GOT3 (cell line): Measurements from ENCODE around the gene ROBO2.

ENCODE experiments used
- DNase-seq: peaks from one replicate; lab custom pipeline; 2025; ENCODE audit warnings: mixed read lengths; lab: John Stamatoyannopoulos, UW

ROBO2 gene

GRCh38 chr3:77052733-77053670 is 13.1 kb downstream of the ROBO2 start:
- DNase-seq = no peak

GRCh38 chr3:77053795-77054194 is 13.9 kb downstream of the ROBO2 start:
- no peak for DNase-seq

DNA sequence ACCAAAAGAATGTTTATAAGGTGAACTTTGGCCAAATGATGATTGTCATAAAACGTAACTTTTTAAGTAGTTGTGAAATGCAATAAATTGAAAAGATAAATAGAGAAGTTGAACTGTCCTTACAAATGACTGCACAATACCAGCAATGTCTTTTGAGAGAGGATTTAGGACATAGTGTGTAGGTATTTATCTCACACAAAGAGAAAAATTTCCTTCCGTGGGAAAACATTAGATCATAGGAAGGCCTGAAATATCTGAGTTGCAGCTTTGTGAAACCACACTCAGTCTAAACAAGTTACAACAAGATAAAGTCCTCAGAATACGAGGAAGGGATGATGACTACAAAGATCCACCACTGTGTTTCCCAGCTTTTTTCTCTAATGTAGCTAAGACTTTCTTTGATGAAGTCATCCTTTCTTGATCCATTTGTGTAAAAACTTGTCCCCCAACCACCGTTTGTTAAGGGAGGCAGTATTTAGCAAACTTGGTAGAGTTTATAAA is 16.0 kb downstream of the ROBO2 start:
- DNase-seq = no peak

DNA sequence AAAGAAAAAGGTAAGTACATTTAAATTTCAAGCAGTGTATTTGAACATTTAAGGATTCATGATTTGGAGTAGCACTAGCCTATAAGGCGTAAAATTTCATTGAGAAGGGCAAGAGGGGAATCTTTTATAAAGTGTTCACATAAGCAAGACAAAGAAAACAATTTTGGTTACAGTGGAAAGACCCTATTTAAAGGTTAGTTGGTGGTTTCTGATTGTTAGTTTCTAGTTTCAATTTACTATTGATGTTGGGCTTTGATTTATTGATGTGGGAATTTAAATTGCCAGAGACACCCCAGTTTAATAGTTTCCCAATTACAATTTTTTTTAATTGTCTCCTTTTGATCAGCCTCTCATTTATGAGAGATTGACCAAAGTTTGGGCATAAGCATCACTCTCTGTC is 19.5 kb downstream of the ROBO2 start:
- no peak for DNase-seq

DNA sequence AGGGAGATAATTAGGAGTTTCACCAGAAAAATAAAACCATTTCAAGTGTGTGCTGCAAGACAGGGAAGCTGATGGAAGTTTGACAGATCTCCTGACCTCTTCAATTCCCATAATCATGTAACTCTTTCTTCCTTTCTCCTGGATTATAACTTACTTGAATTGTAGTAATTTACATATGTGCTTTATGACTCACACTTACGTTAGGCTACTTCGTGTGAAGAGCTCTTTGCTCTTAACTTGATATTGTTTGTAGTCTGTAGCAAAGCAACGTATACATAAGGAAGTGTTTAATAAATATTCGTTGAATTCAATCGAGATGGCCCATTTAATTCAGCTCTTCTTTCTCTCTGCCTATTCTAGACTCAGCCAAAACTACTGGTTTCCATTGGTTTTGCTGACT is 23.5 kb downstream of the ROBO2 start:
- no peak for DNase-seq

DNA sequence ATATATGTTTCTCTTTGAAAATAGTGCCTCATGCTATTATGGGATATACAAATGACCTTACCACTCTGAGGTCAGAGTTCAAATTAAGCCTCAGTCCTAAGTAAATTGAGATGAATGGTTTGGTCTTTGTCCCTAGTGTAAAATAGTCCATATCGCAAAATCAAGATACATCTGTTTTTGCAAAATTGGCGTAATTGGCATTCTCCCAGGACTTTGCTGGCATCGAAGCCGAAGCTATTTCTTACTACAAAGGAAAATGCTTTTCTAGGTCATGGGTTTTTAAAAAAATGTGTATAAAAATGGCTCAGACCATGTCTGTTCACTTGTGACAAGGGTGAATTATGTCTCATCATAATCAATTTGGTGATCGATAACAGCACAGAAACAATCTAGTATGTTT is 25.9 kb downstream of the ROBO2 start:
- DNase-seq = no peak

DNA sequence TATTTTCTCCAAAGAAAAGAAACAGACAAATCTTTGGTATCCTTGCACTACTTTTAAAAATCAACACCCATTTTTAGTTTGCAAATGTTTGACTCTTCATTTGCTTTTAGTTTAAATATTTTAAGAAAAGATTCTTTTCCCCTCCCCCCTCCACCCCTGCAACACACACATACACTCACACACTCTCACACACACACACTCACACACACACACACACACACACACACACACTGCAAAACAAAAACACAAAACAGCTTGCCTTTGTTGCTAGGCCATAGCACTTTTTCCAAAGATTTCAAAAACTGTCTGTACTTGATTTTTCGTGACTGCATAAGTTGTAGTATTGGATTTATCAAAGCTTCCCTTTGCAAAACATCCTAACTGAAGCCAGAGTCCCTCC is 26.9 kb downstream of the ROBO2 start:
- DNase-seq = no peak

- DNase-seq = no peak
Measured at GRCh38 chr3:77068808-77069207, 28.9 kb downstream of the ROBO2 start.

GRCh38 chr3:77071364-77071763 is 31.5 kb downstream of the ROBO2 start:
- no peak for DNase-seq

DNA sequence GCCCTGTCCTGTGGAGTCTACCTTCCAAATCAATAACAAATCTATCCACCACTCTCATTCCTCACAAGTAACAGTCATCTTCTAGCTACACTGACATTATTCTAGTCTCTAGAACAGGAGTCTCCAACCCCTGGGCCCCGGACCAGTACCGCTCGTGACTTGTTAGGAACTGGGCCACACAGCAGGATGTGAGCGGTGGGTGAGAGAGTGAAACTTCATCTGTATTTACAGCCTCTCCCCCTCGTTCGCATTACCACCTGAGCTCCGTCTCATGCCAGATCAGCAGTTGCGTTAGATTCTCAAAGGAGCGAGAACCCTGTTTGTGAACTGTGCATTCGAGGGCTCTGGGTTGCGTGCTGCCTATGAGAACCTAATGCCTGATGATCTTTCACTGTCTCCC is 31.9 kb downstream of the ROBO2 start:
- DNase-seq = no peak

DNA sequence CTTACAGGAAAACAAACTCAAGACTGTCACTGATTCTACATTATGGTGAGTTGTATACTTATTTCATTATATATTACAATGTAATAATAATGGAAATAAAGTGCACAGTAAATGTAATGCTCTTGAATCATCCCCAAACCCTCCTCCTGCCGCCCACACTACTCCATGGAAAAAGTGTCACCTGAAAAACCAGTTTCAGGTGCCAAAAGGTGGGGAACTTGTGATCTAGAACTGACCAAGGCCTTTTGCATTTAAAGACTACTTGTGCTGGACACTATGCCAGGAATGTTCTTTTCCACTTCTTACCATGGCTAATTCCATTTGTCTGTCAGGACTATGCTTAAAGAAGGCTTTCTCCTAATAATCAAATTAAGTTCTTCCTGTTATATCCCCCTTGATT is 32.3 kb downstream of the ROBO2 start:
- DNase-seq = no peak

GRCh38 chr3:77078279-77078678 is 38.4 kb downstream of the ROBO2 start:
- no peak for DNase-seq

- no peak for DNase-seq
Measured at GRCh38 chr3:77079988-77080610, 40.2 kb downstream of the ROBO2 start.

- no peak for DNase-seq
Measured at GRCh38 chr3:77081240-77081661, 41.4 kb downstream of the ROBO2 start.

- DNase-seq = no peak
Measured at GRCh38 chr3:77084511-77084910, 44.6 kb downstream of the ROBO2 start.

GRCh38 chr3:77086408-77086807 is 46.5 kb downstream of the ROBO2 start:
- no peak for DNase-seq

DNA sequence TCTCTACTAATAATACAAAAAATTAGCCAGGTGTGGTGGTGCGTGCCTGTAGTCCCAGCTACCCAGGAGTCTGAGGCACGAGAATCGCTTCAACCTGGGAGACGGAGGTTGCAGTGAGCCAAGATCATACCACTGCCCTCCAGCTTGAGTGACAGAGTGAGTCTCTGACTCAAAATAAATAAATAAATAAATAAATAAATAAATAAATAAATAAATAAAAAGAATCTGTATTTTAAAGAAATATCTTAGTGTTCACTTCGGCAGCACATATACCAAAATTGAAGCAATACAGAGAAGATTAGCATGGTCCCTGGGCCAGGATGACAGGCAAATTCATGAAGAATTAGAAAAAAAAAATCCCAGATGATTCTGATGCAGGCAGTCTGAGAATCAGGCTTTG is 51.9 kb downstream of the ROBO2 start:
- no peak for DNase-seq

DNA sequence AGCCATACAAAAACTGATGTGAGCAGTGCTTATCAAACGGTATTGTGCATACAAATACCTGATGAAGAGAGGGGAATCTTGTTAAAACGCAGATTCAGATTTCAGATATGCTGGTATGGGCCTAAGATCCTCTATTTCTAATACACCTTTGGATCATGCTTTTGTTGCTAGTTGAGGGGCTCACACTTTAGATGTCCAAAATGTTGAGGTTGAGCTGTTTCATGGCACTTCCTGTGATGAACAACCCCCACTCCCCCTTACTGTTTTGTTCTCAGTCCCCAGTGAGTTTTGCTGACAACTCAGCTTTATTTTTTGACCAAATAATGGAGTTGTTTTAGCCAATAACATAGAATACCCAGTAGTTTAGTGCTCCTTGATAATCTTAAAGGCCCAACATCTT is 53.2 kb downstream of the ROBO2 start:
- no peak for DNase-seq

DNA sequence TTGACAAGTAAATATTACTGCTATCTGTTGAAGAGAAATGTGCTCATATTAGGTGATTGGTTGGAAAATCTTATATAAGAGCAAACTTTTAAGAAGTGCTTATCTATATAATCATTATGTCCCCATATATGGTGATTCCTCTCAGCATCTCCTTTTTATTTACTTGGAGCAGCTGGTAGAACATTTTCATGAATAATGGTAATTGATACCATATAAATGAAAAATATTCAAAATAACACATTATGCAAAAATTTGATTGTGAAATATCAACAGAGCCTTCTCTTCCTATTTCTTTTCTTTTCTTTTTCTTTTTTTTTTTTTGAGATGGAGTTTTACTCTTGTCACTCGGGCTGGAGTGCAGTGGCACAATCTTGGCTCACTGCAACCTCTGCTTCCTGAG is 56.2 kb downstream of the ROBO2 start:
- no peak for DNase-seq

DNA sequence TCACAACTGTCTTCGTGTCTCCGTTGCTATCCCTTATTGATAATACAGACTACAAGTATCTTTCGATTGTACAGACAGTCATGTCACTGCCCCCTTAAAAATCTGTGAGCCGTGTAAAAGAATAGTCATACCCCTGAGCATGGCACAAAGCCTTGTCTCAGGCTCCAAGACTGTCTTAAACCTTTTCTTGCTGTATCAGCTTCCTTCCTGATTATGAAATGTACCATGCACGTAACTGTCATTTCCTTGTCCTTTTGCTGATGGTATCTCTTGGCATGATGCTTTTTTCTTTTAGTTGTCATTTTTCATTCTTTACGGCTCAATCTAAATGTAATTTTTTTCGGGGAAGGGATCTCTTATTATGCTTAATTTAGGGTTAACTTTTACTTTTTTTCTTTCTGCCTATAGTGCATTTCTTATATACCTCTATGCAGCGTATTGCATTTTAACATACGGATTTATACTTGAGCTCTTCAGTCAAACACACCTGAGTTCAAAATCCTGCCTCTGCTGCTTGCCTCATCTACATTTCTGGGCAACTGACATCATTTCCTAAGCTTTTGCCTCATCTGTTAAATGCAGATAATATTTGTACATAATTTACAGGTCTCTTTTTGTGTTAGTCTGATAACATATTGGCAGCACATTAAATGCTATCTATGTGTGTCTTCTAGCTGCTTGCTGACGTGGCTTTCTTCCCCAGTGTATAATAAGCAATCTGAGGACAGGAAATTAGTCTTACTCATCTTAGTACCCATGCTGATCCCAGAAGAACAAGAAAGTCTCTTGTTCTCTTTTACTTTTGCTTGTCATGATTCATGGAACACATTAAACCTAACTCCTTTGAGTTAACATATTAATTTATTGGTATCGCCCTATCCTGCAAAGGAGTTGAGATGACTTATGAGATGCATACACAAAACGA is 57.3 kb downstream of the ROBO2 start:
- no peak for DNase-seq

GRCh38 chr3:77102951-77103769 is 63.3 kb downstream of the ROBO2 start:
- DNase-seq = no peak
